ENCODE data around the gene HMOX2. TPM values are rescaled to one million over a fixed set of nuclear protein-coding genes. Genes with fewer than 3 reads are reported as not detected.

Gene HMOX2
- total and polyA plus RNA-seq, 2 of the 13 experiments (the other 11 are each of a cell fraction or from before 2014, with no cell fraction given) = 60.3 to 70.4 TPM

DNA sequence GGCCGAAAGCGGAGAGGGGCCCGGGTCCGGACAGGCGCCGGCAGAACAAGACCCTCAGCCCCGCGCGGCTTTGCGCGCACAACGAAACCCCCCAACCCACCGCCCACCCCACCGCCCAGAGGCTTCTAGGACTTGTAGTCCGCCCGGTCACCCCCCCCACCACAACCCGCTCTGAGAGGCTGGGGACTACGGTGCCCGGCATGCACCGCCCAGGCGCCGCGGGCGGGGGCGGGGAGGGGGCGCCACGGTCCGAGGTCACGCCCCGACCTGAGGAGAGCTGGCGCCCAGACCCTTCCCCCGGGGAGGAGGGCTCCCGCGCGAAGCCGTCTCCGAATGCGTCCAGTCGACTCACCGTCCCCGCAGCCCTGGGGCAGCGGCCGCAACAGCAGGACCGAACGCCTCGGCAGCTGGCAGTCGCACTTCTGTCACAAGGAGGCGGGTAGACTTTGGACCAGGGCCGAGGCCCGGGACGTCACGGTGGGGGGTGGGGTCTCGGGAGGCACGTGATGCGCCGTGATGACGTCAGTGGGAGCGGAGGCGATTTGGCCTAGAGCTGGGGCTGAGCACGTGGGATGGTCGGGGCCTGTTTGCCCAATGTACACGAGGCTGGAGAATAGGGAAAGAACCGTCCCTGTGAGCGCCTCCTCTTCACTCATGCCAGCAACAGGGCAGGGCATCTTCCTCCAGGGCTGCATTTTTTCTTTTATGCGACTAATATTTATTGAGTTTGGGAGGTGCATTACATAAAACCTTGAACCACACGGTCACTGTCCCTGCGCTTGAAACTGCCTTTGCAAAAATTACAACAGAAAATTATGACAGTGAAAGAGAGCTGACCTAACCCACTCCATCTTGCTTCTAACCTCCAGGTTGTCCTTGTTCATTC is 62.4 kb downstream of the HMOX2 start, which contains the start of gene CDIP1 (continued):
- no peak for TF ChIP-seq GTF3A (CRISPR knock-in tag; conservative IDR thresholded peaks at IDR 0.05)
- no peak for TF ChIP-seq KAT2B (IDR thresholded peaks at IDR 0.05; ENCODE audit: borderline replicate concordance, low read depth, low read length)
- TF ChIP-seq POLR2A (IDR thresholded peaks at IDR 0.05; ENCODE audit: insufficient read depth in 1 of 2, low read depth in 2 of 2, low read length in 2 of 2) = peak; percentile 97 to 98
- TF ChIP-seq, protein P1, sequence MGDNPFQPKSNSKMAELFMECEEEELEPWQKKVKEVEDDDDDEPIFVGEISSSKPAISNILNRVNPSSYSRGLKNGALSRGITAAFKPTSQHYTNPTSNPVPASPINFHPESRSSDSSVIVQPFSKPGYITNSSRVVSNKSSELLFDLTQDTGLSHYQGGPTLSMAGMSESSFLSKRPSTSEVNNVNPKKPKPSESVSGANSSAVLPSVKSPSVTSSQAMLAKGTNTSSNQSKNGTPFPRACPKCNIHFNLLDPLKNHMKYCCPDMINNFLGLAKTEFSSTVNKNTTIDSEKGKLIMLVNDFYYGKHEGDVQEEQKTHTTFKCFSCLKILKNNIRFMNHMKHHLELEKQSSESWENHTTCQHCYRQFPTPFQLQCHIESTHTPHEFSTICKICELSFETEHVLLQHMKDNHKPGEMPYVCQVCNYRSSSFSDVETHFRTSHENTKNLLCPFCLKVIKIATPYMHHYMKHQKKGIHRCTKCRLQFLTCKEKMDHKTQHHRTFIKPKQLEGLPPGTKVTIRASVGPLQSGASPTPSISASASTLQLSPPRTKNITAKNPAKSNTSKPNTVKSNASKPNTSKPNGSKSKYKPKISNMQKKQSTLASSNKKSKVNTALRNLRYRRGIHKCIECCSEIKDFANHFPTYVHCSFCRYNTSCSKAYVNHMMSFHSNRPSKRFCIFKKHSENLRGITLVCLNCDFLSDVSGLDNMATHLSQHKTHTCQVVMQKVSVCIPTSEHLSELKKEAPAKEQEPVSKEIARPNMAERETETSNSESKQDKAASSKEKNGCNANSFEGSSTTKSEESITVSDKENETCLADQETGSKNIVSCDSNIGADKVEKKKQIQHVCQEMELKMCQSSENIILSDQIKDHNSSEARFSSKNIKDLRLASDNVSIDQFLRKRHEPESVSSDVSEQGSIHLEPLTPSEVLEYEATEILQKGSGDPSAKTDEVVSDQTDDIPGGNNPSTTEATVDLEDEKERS (CRISPR knock-in tag; IDR thresholded peaks at IDR 0.05) = peak; percentile 99
- peak; percentile 98; the same call in 1 of the 2 replicates for TF ChIP-seq PAX8 (CRISPR knock-in tag; IDR thresholded peaks at IDR 0.05; ENCODE audit: borderline replicate concordance)
- TF ChIP-seq TBX2 (CRISPR knock-in tag; IDR thresholded peaks at IDR 0.05; ENCODE audit: borderline replicate concordance) = peak; percentile 92
- peak; percentile 84 for TF ChIP-seq ZNF777 (CRISPR knock-in tag; IDR thresholded peaks at IDR 0.05)
- TF ChIP-seq ZNF776 (CRISPR knock-in tag; IDR thresholded peaks at IDR 0.05) = peak; percentile 99
- TF ChIP-seq, protein P2, sequence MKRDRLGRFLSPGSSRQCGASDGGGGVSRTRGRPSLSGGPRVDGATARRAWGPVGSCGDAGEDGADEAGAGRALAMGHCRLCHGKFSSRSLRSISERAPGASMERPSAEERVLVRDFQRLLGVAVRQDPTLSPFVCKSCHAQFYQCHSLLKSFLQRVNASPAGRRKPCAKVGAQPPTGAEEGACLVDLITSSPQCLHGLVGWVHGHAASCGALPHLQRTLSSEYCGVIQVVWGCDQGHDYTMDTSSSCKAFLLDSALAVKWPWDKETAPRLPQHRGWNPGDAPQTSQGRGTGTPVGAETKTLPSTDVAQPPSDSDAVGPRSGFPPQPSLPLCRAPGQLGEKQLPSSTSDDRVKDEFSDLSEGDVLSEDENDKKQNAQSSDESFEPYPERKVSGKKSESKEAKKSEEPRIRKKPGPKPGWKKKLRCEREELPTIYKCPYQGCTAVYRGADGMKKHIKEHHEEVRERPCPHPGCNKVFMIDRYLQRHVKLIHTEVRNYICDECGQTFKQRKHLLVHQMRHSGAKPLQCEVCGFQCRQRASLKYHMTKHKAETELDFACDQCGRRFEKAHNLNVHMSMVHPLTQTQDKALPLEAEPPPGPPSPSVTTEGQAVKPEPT (CRISPR knock-in tag; IDR thresholded peaks at IDR 0.05; ENCODE audit: low read depth) = peak; percentile 98
- no peak for TF ChIP-seq ZNF282 (IDR thresholded peaks at IDR 0.05; ENCODE audit: partially characterized antibody)
- TF ChIP-seq, protein P3, sequence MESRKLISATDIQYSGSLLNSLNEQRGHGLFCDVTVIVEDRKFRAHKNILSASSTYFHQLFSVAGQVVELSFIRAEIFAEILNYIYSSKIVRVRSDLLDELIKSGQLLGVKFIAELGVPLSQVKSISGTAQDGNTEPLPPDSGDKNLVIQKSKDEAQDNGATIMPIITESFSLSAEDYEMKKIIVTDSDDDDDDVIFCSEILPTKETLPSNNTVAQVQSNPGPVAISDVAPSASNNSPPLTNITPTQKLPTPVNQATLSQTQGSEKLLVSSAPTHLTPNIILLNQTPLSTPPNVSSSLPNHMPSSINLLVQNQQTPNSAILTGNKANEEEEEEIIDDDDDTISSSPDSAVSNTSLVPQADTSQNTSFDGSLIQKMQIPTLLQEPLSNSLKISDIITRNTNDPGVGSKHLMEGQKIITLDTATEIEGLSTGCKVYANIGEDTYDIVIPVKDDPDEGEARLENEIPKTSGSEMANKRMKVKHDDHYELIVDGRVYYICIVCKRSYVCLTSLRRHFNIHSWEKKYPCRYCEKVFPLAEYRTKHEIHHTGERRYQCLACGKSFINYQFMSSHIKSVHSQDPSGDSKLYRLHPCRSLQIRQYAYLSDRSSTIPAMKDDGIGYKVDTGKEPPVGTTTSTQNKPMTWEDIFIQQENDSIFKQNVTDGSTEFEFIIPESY (CRISPR knock-in tag; IDR thresholded peaks at IDR 0.05) = peak; percentile 85
- TF ChIP-seq MEIS1 (CRISPR knock-in tag; IDR thresholded peaks at IDR 0.05; ENCODE audit: borderline replicate concordance) = peak; percentile 97
- peak; percentile 98 for TF ChIP-seq CENPT (CRISPR knock-in tag; IDR thresholded peaks at IDR 0.05; ENCODE audit: low read depth)
- no peak; the same call in 1 of the 2 replicates for TF ChIP-seq CEBPB (IDR thresholded peaks at IDR 0.05; ENCODE audit: borderline replicate concordance, low read depth, low read length)
- TF ChIP-seq NFYB (CRISPR knock-in tag; IDR thresholded peaks at IDR 0.05) = peak; percentile 65
- peak; percentile 98 for TF ChIP-seq ZNF747 (CRISPR knock-in tag; IDR thresholded peaks at IDR 0.05; ENCODE audit: borderline replicate concordance)
- TF ChIP-seq ZNF446 (CRISPR knock-in tag; IDR thresholded peaks at IDR 0.05) = peak; percentile 99
- TF ChIP-seq SP1 (IDR thresholded peaks at IDR 0.05) = no peak
- peak; percentile 89 for TF ChIP-seq SP1 (CRISPR knock-in tag; IDR thresholded peaks at IDR 0.05)
- TF ChIP-seq, protein P4, sequence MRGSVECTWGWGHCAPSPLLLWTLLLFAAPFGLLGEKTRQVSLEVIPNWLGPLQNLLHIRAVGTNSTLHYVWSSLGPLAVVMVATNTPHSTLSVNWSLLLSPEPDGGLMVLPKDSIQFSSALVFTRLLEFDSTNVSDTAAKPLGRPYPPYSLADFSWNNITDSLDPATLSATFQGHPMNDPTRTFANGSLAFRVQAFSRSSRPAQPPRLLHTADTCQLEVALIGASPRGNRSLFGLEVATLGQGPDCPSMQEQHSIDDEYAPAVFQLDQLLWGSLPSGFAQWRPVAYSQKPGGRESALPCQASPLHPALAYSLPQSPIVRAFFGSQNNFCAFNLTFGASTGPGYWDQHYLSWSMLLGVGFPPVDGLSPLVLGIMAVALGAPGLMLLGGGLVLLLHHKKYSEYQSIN (CRISPR knock-in tag; IDR thresholded peaks at IDR 0.05; ENCODE audit: borderline replicate concordance) = peak; percentile 96; the same call in 1 of the 2 replicates
